ENCODE data around the gene VAPB.
"Not testable (repeated sequence)": the region's sequence is repeated elsewhere in the genome, so short reads cannot be mapped to it uniquely, and the experiment has no call there.

VAPB gene

GRCh38 chr20:58388882-58389323 is at the start of gene VAPB:
VAPB (plus strand) TSS chr20:58389229; CDS start chr20:58389460, 231 bp downstream.
- peak; percentile 95 for DNase-seq (ENCODE audit: low read depth)

- no peak for DNase-seq (ENCODE audit: low read depth)
Measured at GRCh38 chr20:58339741-58340140, 49.3 kb upstream of the VAPB start.

- DNase-seq (ENCODE audit: low read depth), result no peak
Measured at GRCh38 chr20:58340151-58340550, 48.9 kb upstream of the VAPB start.

GRCh38 chr20:58340853-58341252 is 48.2 kb upstream of the VAPB start:
- DNase-seq (ENCODE audit: low read depth), result no peak

GRCh38 chr20:58342104-58342945 is 46.7 kb upstream of the VAPB start:
- DNase-seq (ENCODE audit: low read depth), result no peak

GRCh38 chr20:58344741-58345140 is 44.3 kb upstream of the VAPB start:
- no peak for DNase-seq (ENCODE audit: low read depth)

GRCh38 chr20:58349570-58349969 is 39.5 kb upstream of the VAPB start:
- no peak for DNase-seq (ENCODE audit: low read depth)

GRCh38 chr20:58352468-58352867 is 36.6 kb upstream of the VAPB start:
- no peak for DNase-seq (ENCODE audit: low read depth)

- DNase-seq (ENCODE audit: low read depth), result no peak
Measured at GRCh38 chr20:58359441-58359840, 29.6 kb upstream of the VAPB start.

GRCh38 chr20:58360936-58361335 is 28.1 kb upstream of the VAPB start:
- no peak for DNase-seq (ENCODE audit: low read depth)

GRCh38 chr20:58361481-58362205 is 27.4 kb upstream of the VAPB start:
- DNase-seq (ENCODE audit: low read depth), result no peak

GRCh38 chr20:58362206-58362516 is 26.9 kb upstream of the VAPB start:
- no peak for DNase-seq (ENCODE audit: low read depth)

- no peak for DNase-seq (ENCODE audit: low read depth)
Measured at GRCh38 chr20:58362970-58363369, 26.1 kb upstream of the VAPB start.

GRCh38 chr20:58366866-58367265 is 22.2 kb upstream of the VAPB start:
- DNase-seq (ENCODE audit: low read depth), result no peak

- no peak for DNase-seq (ENCODE audit: low read depth)
Measured at GRCh38 chr20:58372806-58373205, 16.2 kb upstream of the VAPB start.

- not testable (repeated sequence) for DNase-seq (ENCODE audit: low read depth)
Measured at GRCh38 chr20:58373296-58373695, 15.7 kb upstream of the VAPB start.

- DNase-seq (ENCODE audit: low read depth), result no peak
Measured at GRCh38 chr20:58374027-58374850, 14.8 kb upstream of the VAPB start.

- no peak for DNase-seq (ENCODE audit: low read depth)
Measured at GRCh38 chr20:58374906-58375758, 13.9 kb upstream of the VAPB start.

GRCh38 chr20:58375759-58376352 is 13.2 kb upstream of the VAPB start:
- no peak for DNase-seq (ENCODE audit: low read depth)

- DNase-seq (ENCODE audit: low read depth), result no peak
Measured at GRCh38 chr20:58377017-58377416, 12.0 kb upstream of the VAPB start.

GRCh38 chr20:58377766-58378401 is 11.1 kb upstream of the VAPB start:
- no peak for DNase-seq (ENCODE audit: low read depth)
